ENCODE results near the gene PIM1.

DNA sequence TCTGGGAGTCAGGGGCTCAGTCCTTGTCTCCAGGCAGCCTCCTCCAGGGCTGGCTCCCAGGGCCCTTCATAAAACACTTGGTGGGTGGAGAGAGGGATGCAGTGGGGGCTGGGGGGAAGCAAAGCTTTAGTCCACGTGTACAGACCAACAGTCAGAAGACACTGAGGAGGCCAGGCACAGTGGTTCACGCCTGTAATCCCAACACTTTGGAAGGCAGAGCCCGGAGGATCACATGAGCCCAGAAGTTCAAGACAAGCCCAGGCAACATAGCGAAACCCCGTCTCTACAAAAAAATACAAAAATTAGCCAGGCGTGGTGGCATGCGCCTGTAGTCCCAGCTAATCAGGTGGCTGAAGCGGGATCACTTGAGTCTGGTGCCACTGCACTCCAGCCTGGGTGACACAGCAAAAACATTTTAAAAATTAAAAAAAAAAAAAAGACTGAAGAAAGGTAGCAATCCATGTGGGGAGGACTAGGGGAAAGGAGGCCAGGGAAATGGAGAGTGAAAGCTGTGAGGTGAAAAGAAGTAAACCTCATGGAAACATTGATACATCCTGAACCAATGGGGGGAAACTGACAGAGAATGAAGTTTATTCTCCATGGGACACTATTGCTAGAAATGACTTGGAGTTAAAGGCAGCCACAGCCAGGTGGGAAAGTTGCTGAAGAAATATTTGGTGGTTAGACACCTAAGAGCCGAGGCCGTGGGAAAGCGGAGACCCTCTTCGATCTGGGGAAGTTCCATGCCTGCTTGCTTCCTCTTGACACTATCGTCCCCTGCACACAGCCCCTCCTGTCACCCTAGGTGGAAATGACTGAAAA, 35.4 kb downstream of the PIM1 start:
- TF ChIP-seq, protein P1, sequence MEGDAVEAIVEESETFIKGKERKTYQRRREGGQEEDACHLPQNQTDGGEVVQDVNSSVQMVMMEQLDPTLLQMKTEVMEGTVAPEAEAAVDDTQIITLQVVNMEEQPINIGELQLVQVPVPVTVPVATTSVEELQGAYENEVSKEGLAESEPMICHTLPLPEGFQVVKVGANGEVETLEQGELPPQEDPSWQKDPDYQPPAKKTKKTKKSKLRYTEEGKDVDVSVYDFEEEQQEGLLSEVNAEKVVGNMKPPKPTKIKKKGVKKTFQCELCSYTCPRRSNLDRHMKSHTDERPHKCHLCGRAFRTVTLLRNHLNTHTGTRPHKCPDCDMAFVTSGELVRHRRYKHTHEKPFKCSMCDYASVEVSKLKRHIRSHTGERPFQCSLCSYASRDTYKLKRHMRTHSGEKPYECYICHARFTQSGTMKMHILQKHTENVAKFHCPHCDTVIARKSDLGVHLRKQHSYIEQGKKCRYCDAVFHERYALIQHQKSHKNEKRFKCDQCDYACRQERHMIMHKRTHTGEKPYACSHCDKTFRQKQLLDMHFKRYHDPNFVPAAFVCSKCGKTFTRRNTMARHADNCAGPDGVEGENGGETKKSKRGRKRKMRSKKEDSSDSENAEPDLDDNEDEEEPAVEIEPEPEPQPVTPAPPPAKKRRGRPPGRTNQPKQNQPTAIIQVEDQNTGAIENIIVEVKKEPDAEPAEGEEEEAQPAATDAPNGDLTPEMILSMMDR (IDR thresholded peaks at IDR 0.05): no peak
- TF ChIP-seq POLR2A (IDR thresholded peaks at IDR 0.05): no peak
